MV-4-11 (cell line): ENCODE measurements around the gene PCSK4.
A peak's percentile ranks its signal among the peaks of the same experiment; 100 is the strongest.

Experiments
- DNase-seq: peaks from one replicate; lab custom pipeline; 2025; lab: John Stamatoyannopoulos, UW

Gene PCSK4

DNA sequence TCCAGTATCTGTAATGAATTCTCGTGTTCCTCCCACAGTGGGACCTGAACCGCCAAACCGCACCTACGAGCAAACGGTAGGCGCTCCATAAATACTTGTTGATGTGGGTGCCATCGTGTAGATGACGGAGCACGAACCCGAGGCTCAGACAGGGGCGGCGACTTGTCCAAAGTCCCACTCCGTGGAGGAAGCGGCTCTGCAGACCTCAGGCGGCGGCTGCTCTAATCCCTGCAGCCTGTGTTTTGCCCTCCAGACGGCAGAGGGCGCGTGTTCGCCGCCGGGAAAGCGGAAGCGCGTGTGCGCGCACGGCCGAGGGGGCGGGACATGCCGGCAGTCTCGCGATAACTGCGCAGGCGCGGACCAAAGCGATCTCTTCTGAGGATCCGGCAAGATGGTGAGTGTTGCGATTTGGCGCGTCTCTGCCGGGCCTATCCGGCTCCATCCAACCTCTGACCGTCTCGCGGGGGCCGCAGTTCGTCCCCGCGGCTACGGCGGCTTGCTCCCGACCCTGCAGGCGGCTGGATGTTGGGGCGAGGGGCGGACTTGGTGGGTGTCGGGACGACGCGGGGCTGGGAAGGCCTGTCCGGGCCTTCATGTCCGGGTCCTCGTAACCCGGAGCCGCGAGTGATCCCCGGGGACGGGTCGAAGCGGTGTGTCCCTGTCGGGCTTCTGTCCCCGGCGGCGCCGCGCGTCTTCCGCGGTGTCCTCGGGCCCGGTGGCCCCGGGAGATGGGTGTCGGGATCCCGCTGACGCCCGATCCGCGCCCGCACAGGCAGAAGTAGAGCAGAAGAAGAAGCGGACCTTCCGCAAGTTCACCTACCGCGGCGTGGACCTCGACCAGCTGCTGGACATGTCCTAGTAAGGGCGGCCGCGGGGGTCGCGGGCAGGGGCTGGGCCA, 51.9 kb downstream of the PCSK4 start, which contains the start of gene RPS15:
TSS of gene RPS15 (plus strand) at position 362 of the 898 bp plus-strand sequence. CDS start at position 392, 30 bp downstream.
- DNase-seq, result peak; percentile 94

DNA sequence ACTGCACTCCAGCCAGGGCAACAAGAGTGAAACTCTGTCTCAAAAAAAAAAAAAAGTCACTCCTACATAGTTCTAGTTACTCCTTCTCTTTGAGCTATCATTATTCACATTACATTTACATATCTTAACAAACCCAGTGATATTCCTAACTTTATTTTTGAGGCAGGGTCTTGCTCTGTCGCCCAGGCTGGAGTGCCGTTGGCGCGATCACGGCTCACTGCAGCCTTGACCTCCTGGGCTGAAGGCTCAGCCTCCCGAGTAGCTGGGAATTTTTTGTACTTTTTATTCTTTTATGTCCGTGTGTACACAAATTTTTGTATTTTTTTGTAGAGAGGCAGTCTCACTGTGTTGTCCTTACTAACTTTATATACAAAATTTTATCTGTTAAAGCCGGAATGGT, 52.5 kb downstream of the PCSK4 start:
- no peak for DNase-seq

DNA sequence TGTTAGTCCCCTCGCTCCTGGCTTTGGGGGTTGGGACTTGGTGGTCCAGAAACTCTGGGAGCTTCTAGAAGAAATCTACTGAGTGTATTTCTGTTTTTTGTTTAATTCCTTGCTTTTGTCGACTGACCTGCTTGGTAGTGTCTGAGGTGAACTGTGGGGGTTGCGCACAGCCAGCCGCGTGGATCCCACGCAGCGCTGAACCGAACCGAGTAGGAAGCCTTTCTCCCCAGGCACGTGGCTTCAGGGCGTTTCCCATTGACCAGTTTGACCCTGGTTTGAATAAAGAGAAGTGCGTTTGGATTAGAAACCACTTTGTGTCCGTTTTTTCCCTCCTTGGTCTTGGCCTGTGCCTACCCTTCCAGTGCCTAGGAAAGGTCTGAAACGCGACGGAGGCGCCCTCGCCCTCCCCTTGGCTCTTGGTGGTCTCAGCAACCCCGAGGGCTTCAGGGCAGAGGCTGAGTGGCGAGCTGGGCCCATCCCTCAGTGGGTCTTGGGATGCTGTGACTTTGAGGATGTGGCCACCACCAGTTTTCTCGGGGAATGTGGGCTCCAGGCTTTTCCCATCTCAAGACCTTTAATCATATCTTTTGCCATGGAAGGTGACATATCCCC, 54.7 kb downstream of the PCSK4 start:
- DNase-seq, result peak; percentile 63

DNA sequence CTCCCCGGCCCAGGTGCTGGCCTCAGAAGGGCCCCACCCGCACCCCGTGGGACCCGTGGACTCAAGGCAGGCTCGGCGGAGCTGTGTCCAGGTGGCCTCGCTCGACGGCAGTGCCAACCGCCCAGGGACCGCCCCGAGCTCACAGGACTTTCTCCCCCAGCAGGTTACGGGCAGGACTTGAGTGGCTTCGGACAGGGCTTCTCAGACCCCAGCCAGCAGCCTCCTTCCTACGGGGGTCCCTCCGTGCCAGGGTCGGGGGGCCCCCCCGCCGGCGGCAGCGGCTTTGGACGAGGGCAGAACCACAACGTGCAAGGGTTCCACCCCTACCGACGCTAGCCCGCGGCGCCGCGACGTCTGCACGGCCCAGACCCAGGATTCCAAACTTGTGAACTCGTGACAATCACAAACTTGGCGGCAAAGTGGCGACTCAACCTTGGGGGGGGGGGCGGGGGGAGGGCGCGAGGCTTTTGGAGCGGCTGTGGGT, 55.5 kb downstream of the PCSK4 start:
- no peak for DNase-seq

DNA sequence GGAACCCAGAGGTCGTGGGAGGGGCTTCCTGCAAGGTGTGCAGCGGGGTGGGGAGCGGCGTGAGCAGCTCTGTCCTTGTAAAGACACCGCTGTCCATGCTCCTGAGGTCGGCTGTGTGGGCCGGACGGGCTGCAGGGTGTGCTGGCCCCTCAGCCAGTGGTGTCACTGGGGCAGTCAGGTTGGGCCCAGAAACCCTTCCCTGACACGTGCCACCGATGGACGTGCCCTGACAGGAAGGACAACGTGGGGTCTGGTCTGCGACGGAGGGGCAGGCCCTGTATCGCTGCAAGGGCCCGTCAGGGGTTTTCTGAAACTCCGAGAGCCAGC, 56.1 kb downstream of the PCSK4 start:
- DNase-seq, result no peak

DNA sequence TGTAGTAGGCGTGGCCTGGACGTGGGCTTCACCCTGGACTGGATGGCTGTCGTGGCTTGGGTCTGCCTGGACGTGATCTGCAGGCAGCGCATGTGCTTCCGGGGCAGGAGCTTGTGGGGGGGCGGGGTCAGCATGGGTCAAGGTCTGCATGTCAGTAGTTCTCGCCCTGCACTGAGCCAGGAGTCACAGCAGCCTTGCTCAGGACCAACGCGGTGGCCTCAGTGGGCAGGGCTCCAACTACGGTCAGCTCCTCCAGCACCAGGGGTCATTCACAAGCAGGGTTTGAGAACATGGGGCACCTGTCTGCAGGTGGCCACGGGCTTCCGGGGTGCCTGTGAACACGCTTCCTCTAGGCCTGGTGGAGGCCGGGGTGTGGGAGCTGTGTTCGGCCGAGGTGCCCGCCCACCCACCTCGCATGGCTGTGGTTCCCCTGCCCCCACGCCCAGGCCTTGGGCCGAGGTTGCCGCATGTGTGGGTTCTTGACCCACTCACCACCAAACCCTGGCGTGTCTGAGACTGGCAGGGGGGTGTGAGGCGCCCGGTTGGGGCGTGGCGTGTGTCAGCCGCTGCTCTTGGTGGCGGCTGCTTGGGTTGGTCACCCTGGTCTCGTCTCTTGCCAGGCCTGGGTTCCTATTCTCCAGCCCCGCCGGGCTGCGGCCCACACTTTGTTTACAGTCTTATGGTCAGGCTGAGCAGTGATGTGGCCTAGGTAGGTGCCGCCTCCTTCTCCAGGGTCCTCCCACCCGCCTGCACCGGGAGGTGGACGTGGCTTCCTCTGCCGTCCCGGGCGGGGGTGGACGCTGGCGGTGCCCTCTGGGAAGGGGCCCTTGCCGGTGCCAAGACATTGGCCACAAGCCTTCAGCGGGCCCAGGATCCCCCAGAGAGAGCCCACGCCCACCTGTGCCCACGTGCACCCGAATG, 56.8 kb downstream of the PCSK4 start:
- no peak for DNase-seq

DNA sequence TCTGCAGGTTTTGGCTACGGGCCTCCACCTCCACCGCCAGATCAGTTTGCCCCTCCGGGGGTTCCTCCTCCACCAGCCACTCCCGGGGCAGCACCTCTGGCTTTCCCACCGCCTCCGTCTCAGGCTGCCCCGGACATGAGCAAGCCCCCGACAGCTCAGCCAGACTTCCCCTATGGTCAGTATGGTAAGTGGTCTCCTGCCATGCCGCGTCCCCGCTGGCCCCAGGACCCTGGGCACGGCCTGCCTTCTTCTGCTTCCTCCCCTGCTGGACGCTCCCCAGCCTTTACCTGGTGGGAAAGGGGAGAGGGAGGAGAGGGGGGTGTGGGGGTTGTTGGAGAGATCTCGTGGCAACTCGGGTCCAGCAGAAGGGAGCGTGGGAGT, 57.7 kb downstream of the PCSK4 start:
- DNase-seq, result no peak

DNA sequence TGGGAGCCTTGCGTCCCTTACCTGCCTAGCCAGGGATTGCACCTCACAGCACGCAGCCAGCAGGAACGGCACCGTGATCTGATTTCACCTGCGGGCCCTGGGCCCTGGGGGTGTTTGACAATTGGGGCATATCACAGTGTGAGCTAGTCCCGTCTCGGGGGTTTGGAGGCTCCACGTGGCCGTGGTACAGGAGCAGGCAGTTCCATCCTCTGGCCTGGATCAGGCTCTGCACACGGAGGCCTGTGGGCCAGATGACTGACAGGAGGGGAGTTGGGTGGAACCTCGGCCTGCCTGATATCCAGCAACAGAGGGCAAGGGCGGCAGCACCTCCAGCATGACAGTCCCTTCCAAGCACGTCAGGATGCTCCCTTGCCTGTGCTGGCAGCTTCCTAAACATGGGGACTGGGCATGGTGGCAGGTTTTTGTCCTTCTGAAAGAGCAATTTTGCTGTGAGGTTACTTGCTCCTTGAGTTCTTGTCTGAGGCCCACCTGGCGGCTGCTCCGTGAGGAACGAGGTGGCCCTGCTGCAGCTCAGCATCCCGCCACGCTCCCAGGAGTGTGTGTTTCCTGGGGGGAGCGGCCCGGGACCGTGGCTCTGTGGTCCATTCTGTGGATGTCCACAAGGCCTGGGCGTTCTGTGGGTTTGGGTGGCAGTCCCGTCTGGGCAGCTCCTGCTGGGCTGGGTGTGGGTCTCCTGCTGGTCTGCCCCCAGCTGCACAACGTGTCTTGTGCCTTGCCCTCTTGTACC, 58.2 kb downstream of the PCSK4 start:
- DNase-seq, result no peak
